HCT116 (cell line): ENCODE results near the gene KCNB1.

Source experiments
- CEBPB ChIP-seq: IDR thresholded peaks from 2 replicates; pipeline ENCODE4 v1.6.1; 2012; ENCODE audit warnings: low read depth
- EZH2phosphoT487 ChIP-seq: fragments of 200-600 bp; IDR thresholded peaks from 2 replicates; pipeline ENCODE4 v1.6.1; 2018; ENCODE audit warnings: antibody characterized with exemption, borderline replicate concordance
- JUND ChIP-seq: IDR thresholded peaks from 2 replicates; pipeline ENCODE4 v1.6.1; 2012
- POLR2A ChIP-seq: IDR thresholded peaks from 2 replicates; pipeline ENCODE4 v1.7.0; 2011; ENCODE audit warnings: borderline replicate concordance; ENCODE audit not compliant: insufficient read depth, insufficient read length; ENCODE audit errors: extremely low read depth
- POLR2AphosphoS5 ChIP-seq: IDR thresholded peaks from 2 replicates; pipeline ENCODE4 v1.6.1; 2011; ENCODE audit warnings: mild to moderate bottlenecking, low read depth, low read length, moderate library complexity
- RAD21 ChIP-seq: IDR thresholded peaks from 2 replicates; pipeline ENCODE4 v1.6.1; 2012; ENCODE audit warnings: low read depth, mild to moderate bottlenecking
- YY1 ChIP-seq: IDR thresholded peaks from 2 replicates; pipeline ENCODE4 v1.6.1; 2011; ENCODE audit warnings: low read length, low read depth, moderate library complexity, mild to moderate bottlenecking; ENCODE audit not compliant: insufficient replicate concordance; ENCODE audit errors: extremely low read depth
- ZFX ChIP-seq: fragments of 450-650 bp; IDR thresholded peaks from 2 replicates; pipeline ENCODE4 v1.6.1; 2017
- TF ChIP-seq, protein P1 (sequence below): IDR thresholded peaks from 2 replicates; pipeline ENCODE4 v1.6.1; 2012; ENCODE audit warnings: low read depth
- TF ChIP-seq, protein P2 (sequence below): IDR thresholded peaks from 2 replicates; pipeline ENCODE4 v1.6.1; 2012
- TF ChIP-seq, protein P3 (sequence below), 3 experiments: fragments of 200-600 bp in 1 of 3; sonication (generic) in 1 of 3; IDR thresholded peaks in 2 of 3; conservative IDR thresholded peaks in 1 of 3; 2 replicates each; pipeline ENCODE4 v1.5.1; 2012 to 2017; ENCODE audit warnings: low read depth in 2 of 3, low read length in 2 of 3, antibody characterized with exemption in 1 of 3, borderline replicate concordance in 1 of 3, control low read depth in 1 of 3, mild to moderate bottlenecking in 1 of 3, mixed read lengths in 1 of 3, mixed run types in 1 of 3, moderate library complexity in 1 of 3; ENCODE audit not compliant: insufficient read depth in 1 of 3
- TF ChIP-seq, protein P4 (sequence below): IDR thresholded peaks from 2 replicates; pipeline ENCODE4 v1.6.1; 2012

DNA sequence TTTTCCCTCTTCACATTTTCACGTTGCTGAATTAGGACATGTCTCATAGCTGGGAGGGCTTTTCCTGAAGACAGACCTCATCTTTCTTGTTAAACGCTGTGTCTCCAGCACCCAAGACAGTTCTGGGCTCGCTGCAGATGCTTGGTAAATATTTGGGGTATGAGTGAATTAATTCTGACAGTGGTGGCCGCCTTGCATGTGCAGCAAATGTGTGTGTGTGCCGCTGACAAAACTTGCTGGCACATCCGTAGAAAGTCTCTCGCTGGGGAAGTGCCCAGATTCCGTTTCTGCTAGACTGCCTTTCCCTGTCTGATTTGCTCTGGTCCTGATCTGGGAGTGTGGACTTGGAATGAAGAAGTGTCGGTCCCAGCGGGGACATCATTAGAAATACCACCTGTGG lies 156.4 kb downstream of the KCNB1 start:
- TF ChIP-seq, protein P1, sequence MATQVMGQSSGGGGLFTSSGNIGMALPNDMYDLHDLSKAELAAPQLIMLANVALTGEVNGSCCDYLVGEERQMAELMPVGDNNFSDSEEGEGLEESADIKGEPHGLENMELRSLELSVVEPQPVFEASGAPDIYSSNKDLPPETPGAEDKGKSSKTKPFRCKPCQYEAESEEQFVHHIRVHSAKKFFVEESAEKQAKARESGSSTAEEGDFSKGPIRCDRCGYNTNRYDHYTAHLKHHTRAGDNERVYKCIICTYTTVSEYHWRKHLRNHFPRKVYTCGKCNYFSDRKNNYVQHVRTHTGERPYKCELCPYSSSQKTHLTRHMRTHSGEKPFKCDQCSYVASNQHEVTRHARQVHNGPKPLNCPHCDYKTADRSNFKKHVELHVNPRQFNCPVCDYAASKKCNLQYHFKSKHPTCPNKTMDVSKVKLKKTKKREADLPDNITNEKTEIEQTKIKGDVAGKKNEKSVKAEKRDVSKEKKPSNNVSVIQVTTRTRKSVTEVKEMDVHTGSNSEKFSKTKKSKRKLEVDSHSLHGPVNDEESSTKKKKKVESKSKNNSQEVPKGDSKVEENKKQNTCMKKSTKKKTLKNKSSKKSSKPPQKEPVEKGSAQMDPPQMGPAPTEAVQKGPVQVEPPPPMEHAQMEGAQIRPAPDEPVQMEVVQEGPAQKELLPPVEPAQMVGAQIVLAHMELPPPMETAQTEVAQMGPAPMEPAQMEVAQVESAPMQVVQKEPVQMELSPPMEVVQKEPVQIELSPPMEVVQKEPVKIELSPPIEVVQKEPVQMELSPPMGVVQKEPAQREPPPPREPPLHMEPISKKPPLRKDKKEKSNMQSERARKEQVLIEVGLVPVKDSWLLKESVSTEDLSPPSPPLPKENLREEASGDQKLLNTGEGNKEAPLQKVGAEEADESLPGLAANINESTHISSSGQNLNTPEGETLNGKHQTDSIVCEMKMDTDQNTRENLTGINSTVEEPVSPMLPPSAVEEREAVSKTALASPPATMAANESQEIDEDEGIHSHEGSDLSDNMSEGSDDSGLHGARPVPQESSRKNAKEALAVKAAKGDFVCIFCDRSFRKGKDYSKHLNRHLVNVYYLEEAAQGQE = no peak
- TF ChIP-seq POLR2A = no peak
- TF ChIP-seq, protein P2, sequence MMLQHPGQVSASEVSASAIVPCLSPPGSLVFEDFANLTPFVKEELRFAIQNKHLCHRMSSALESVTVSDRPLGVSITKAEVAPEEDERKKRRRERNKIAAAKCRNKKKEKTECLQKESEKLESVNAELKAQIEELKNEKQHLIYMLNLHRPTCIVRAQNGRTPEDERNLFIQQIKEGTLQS = no peak
- no peak for TF ChIP-seq JUND
- TF ChIP-seq, protein P3, sequence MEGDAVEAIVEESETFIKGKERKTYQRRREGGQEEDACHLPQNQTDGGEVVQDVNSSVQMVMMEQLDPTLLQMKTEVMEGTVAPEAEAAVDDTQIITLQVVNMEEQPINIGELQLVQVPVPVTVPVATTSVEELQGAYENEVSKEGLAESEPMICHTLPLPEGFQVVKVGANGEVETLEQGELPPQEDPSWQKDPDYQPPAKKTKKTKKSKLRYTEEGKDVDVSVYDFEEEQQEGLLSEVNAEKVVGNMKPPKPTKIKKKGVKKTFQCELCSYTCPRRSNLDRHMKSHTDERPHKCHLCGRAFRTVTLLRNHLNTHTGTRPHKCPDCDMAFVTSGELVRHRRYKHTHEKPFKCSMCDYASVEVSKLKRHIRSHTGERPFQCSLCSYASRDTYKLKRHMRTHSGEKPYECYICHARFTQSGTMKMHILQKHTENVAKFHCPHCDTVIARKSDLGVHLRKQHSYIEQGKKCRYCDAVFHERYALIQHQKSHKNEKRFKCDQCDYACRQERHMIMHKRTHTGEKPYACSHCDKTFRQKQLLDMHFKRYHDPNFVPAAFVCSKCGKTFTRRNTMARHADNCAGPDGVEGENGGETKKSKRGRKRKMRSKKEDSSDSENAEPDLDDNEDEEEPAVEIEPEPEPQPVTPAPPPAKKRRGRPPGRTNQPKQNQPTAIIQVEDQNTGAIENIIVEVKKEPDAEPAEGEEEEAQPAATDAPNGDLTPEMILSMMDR (IDR thresholded peaks at IDR 0.05 in 2 of 3, conservative IDR thresholded peaks at IDR 0.05 in 1 of 3; ENCODE audit: borderline replicate concordance in 1 of 3, insufficient read depth in 1 of 3, low read depth in 2 of 3, low read length in 2 of 3) = no peak
- TF ChIP-seq ZFX = no peak
- TF ChIP-seq, protein P4, sequence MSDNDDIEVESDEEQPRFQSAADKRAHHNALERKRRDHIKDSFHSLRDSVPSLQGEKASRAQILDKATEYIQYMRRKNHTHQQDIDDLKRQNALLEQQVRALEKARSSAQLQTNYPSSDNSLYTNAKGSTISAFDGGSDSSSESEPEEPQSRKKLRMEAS = no peak
- no peak for TF ChIP-seq POLR2AphosphoS5
- TF ChIP-seq CEBPB = no peak
- no peak for TF ChIP-seq RAD21
- no peak for TF ChIP-seq YY1
- TF ChIP-seq EZH2phosphoT487 = no peak
